Activated naive CD4-positive, alpha-beta T cell treated with anti-CD3 and anti-CD28 coated beads for 36 hours (primary cell): ENCODE data around the gene PCDHGC4. TPM values are rescaled to one million over a fixed set of nuclear protein-coding genes. Genes with fewer than 3 reads are reported as not detected.

Experiments
- CTCF ChIA-PET: fragments of 350-600 bp; sonication (Branson Sonifier 250); formaldehyde crosslinking; loops from one replicate; lab custom pipeline; 2021; ENCODE audit warnings: antibody characterized with exemption; lab: Charles Lee
- DNase-seq: peaks from one replicate; pipeline ENCODE4 v3.0.0-alpha.2; 2020
- H3K27ac Mint-ChIP-seq: one replicate; pipeline ENCODE4 v1.8.0; 2021; ENCODE audit warnings: mild to moderate bottlenecking, mixed read lengths
- H3K27me3 Mint-ChIP-seq: one replicate; pipeline ENCODE4 v1.8.0; 2021; ENCODE audit warnings: low read depth, mixed read lengths
- H3K36me3 Mint-ChIP-seq: one replicate; pipeline ENCODE4 v1.8.0; 2021; ENCODE audit warnings: low read depth, mixed read lengths
- H3K4me1 Mint-ChIP-seq: one replicate; pipeline ENCODE4 v1.8.0; 2021; ENCODE audit warnings: low read depth, mixed read lengths
- H3K4me3 Mint-ChIP-seq: one replicate; pipeline ENCODE4 v1.8.0; 2021; ENCODE audit warnings: mild to moderate bottlenecking, moderate library complexity, mixed read lengths
- H3K9me3 Mint-ChIP-seq: one replicate; pipeline ENCODE4 v1.8.0; 2021; ENCODE audit warnings: mixed read lengths
- intact Hi-C: fragments of 100-400 bp; cut with micrococcal nuclease; formaldehyde crosslinking; loops from one replicate; pipeline ENCODE4 v1.15.1; 2023
- total RNA-seq, 2 experiments: library from RNA; stranded (reverse); gene quantifications; one replicate each; pipeline ENCODE4 v1.2.3, GENCODE V29; 2021

Gene PCDHGC4
- total RNA-seq, 2 experiments from 2014 or later: not detected

DNA sequence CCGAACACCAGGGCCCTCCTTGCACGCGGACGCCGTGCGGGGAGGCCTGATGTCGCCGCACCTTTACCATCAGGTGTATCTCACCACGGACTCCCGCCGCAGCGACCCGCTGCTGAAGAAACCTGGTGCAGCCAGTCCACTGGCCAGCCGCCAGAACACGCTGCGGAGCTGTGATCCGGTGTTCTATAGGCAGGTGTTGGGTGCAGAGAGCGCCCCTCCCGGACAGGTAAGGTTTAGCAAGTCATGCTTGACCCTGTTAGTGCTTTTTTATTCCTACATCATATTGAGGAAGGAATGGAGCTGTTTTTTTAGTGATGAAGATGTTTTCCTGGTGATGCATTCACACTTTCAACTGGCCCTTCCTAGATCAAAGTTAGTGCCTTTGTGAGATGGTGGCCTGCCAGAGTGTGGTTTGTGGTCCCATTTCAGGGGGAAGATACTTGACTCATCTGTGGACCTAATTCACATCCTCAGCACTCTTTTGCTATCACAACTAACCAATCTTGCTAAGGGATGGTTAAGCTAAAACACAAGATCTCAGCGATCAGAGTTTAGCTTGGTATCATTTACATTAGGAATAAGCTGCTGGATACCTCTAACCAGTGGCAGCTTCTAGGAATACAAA, 6.4 kb upstream of the PCDHGC4 start:
- intact Hi-C loops: loop anchor here (5.0 kb wide), 1 partner anchor 56 kb away; the partner anchor contains the start of gene PCDHGA11
- Mint-ChIP-seq H3K27ac (no peak overlapping the region), H3K36me3 (no peaks in the 10 kb centered on the region), H3K4me1 (peaks cover 20% of the 10 kb centered on the region), H3K9me3 (no peaks in the 10 kb centered on the region), H3K4me3 (no peak overlapping the region), H3K27me3 (peaks cover 66% of the 10 kb centered on the region)
- no peak for DNase-seq
- CTCF ChIA-PET: interaction anchor here (0.6 to 2.0 kb wide), 6 partner anchors 10 to 91 kb away, joined by 3 to 6 read pairs (median 3); partner anchors contain the start of genes PCDHGA10 and PCDHGB4

DNA sequence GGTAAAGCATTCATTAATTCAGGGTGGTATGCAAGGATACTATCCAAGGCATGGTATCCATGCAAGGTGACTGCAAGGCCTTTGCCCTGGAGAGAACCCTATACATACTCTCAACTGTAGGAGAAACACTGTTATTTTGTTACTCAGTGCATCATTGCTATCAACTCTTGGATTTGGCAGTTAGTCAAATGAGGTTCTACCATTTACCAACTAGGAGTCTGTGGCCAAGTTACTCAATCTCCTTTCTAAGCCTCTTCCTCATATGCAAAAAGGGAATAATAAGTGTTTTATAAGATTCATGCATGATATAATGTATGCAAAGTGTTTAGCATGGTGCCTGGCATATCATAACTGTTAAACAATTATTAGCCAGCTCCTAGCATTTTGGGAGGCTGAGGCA, 5.1 kb upstream of the PCDHGC4 start:
- Mint-ChIP-seq H3K27me3 (peaks cover 79% of the 10 kb centered on the region), H3K36me3 (no peaks in the 10 kb centered on the region), H3K27ac (no peak overlapping the region), H3K4me3 (no peak overlapping the region), H3K9me3 (no peaks in the 10 kb centered on the region), H3K4me1 (peaks cover 23% of the 10 kb centered on the region)
- intact Hi-C loops: loop anchor here (5.0 kb wide), 1 partner anchor 57 kb away; the partner anchor contains the start of gene PCDHGA11
- CTCF ChIA-PET: interaction anchor here (1.1 kb wide), 1 partner anchor 66 kb away, joined by 3 read pairs; no protein-coding TSS in a partner anchor
- DNase-seq: no peak

DNA sequence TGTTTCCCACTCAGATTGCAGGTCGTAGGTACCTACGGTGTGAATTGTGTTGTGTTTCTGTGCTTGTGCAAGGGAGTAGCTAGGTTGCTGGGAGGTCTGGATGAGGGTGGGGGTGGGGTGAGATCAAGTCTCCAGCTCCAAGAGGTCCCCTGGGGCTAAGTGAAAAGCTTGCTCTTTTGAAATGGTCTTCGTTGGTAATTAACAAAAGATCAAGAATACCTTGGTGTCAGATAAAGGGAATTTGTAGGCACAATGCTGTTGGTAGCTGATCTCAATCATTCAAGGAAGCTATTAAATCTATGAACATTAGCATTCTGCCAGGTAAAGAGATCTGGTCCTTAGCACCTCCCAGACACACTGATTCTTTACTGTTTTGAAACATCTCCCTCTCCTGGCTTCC, 928 bp upstream of the PCDHGC4 start:
- DNase-seq: no peak
- Mint-ChIP-seq H3K4me1 (peaks cover 9% of the 10 kb centered on the region), H3K36me3 (no peaks in the 10 kb centered on the region), H3K27ac (no peak overlapping the region), H3K4me3 (no peak overlapping the region), H3K9me3 (no peaks in the 10 kb centered on the region), H3K27me3 (peaks cover 81% of the 10 kb centered on the region)
- CTCF ChIA-PET: interaction anchor here (0.7 to 2.0 kb wide), 5 partner anchors 12 to 190 kb away, joined by 3 to 10 read pairs (median 6); no protein-coding TSS in a partner anchor
- intact Hi-C loops: no loop called here

DNA sequence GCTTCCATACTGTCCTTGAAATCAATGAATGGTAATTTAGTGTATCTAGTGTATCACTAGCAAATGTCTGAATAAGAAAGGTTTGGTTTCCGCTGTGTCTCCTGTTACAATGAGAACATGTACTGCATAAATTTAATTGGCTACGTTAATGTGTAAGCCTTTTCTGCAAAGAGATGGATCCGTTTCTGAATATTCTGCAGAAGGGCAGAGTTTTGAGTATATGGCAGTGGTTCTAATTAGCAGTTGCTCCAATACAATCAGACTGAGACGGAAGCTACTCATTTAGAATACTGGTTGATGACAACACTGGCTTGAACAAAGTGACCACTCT, 555 bp upstream of the PCDHGC4 start:
- H3K4me1 Mint-ChIP-seq: peaks cover 9% of the 10 kb centered on the region
- no peaks in the 10 kb centered on the region for H3K36me3 Mint-ChIP-seq
- no peaks in the 10 kb centered on the region for H3K9me3 Mint-ChIP-seq
- H3K4me3 Mint-ChIP-seq: no peak overlapping the region
- CTCF ChIA-PET: interaction anchor here (1.2 to 2.0 kb wide), 4 partner anchors 13 to 80 kb away, joined by 3 to 9 read pairs (median 6); no protein-coding TSS in a partner anchor
- intact Hi-C loops: no loop called here
- H3K27me3 Mint-ChIP-seq: peaks cover 81% of the 10 kb centered on the region
- H3K27ac Mint-ChIP-seq: no peak overlapping the region
- no peak for DNase-seq

DNA sequence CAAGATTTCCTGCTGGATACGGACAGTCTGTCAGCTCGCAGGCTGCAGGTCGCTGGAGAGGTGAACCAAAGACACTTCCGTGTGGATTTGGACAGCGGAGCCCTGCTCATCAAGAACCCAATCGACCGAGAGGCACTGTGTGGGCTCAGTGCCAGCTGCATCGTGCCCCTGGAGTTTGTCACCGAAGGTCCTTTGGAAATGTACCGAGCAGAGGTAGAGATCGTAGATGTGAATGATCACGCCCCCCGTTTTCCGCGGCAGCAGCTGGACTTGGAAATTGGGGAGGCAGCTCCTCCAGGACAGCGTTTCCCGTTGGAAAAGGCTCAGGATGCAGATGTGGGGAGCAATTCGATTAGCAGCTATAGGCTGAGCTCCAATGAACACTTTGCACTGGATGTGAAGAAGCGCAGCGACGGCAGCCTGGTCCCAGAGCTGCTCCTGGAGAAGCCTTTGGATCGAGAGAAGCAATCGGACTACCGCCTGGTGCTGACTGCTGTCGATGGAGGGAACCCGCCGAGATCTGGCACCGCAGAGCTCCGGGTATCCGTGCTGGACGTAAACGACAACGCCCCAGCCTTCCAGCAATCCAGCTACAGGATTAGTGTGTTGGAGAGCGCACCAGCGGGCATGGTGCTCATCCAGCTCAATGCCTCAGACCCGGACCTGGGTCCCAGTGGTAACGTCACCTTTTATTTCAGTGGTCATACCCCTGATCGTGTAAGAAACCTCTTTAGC, 658 bp downstream of the PCDHGC4 start:
- Mint-ChIP-seq H3K36me3 (no peaks in the 10 kb centered on the region), H3K9me3 (no peaks in the 10 kb centered on the region), H3K27ac (no peak overlapping the region), H3K27me3 (peaks cover 81% of the 10 kb centered on the region), H3K4me1 (peaks cover 9% of the 10 kb centered on the region), H3K4me3 (peak overlapping the region; percentile 45)
- CTCF ChIA-PET: interaction anchor here (1.0 to 2.0 kb wide), 5 partner anchors 28 to 115 kb away, joined by 3 to 6 read pairs (median 4); partner anchors contain the start of genes PCDHGA12 and PCDHGB3
- intact Hi-C loops: no loop called here
- DNase-seq: no peak

DNA sequence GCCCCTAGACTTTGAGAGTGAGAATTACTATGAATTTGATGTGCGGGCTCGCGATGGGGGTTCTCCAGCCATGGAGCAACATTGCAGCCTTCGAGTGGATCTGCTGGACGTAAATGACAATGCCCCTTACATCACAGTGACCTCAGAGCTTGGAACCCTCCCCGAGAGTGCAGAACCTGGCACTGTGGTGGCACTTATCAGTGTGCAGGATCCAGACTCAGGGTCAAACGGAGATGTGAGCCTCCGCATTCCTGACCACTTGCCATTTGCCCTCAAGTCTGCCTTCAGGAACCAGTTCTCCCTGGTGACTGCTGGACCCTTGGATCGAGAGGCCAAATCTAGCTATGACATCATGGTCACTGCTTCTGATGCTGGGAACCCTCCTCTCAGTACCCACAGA, 1.3 kb downstream of the PCDHGC4 start:
- H3K4me1 Mint-ChIP-seq: peaks cover 9% of the 10 kb centered on the region
- CTCF ChIA-PET: interaction anchor here (1.0 to 1.7 kb wide), 5 partner anchors 26 to 116 kb away, joined by 3 to 6 read pairs (median 3); partner anchors contain the start of genes PCDHGA12 and PCDHGB3
- no peaks in the 10 kb centered on the region for H3K36me3 Mint-ChIP-seq
- peaks cover 81% of the 10 kb centered on the region for H3K27me3 Mint-ChIP-seq
- no peak overlapping the region for H3K27ac Mint-ChIP-seq
- no peaks in the 10 kb centered on the region for H3K9me3 Mint-ChIP-seq
- no peak for DNase-seq
- intact Hi-C loops: no loop called here
- no peak overlapping the region for H3K4me3 Mint-ChIP-seq

DNA sequence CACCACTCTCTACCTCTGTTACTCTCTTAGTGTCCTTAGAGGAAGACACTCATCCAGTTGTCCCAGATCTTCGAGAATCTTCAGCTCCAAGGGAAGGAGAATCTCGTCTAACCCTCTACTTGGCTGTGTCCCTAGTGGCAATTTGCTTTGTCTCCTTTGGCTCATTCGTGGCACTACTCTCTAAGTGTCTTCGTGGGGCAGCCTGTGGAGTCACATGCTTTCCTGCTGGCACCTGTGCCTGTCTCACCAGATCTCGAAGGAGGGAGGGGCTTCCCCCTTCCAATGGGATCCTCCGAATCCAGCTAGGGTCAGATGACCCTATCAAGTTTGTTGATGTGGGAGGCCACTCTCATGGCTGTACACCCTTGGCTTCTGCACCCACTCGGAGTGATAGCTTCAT, 2.3 kb downstream of the PCDHGC4 start:
- Mint-ChIP-seq H3K4me3 (no peak overlapping the region), H3K27me3 (peaks cover 86% of the 10 kb centered on the region), H3K27ac (no peak overlapping the region), H3K9me3 (no peaks in the 10 kb centered on the region), H3K4me1 (peaks cover 12% of the 10 kb centered on the region), H3K36me3 (no peaks in the 10 kb centered on the region)
- intact Hi-C loops: no loop called here
- CTCF ChIA-PET: interaction anchor here (0.7 to 1.3 kb wide), 2 partner anchors 25 to 26 kb away, joined by 3 read pairs; no protein-coding TSS in a partner anchor
- DNase-seq: no peak

DNA sequence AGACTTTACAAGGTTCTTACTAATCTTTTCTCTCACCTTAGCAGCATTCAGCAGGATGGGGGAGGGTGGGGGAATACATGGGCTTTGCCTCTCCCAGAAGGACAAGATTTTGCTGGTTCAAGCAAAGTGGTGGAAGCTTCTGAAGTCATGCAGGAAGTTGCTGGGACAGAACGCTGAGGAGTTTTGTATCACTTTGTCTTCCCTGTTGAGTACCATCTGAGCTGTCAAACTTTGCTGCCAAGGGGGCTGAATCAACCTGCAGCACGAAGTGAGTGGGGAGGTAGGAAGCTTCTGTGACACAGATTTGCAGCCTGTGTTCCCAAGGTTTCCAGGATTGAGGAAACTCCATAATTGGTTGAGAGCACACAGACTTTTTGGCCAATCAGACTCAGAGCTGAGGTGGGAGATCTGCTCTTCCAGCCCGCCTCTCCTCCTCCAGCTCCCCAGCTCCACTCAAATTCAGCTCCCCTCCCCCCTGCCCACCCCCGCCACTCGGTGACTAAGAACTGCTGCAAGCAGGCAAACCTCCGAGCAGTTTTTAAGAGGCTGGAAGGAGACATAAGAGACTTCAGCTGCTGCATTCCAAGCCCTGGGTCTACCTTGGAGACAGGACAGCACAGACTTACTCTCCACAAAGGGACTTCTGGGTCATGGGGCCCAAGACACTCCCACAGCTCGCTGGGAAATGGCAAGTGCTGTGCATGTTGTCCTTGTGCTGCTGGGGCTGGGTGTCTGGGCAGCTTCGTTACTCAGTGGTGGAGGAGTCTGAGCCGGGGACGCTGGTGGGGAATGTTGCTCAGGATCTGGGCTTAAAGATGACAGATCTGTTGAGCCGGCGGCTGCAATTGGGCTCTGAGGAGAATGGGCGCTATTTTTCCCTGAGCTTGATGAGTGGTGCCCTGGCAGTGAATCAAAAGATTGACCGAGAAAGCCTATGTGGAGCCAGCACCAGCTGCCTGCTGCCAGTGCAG, 4.0 kb downstream of the PCDHGC4 start, which contains the start of gene PCDHGC5:
PCDHGC5 (plus strand) TSS at position 491 of the 971 bp plus-strand sequence; CDS start at position 651, 160 bp downstream.
- CTCF ChIA-PET: interaction anchor here (0.7 to 1.5 kb wide), 5 partner anchors 13 to 75 kb away, joined by 3 to 4 read pairs (median 3); partner anchors contain the start of gene PCDHGC3
- Mint-ChIP-seq H3K4me1 (peaks cover 14% of the 10 kb centered on the region), H3K27me3 (peaks cover 81% of the 10 kb centered on the region), H3K4me3 (no peak within 1 kb of the TSS), H3K9me3 (no peaks in the 10 kb centered on the region), H3K36me3 (no peaks in the 10 kb centered on the region), H3K27ac (no peak within 1 kb of the TSS)
- DNase-seq: no peak
- intact Hi-C loops: no loop called here

DNA sequence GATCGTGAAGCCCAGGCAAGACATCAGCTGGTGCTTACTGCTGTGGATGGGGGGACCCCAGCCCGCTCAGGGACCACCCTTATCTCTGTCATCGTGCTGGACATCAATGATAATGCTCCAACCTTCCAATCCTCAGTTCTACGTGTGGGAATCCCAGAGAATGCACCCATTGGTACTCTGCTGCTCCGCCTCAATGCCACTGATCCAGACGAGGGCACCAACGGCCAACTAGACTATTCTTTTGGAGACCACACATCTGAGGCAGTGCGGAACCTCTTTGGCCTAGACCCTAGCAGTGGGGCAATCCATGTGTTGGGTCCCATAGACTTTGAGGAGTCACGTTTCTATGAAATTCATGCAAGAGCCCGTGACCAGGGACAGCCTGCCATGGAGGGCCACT, 5.0 kb downstream of the PCDHGC4 start:
- Mint-ChIP-seq H3K27ac (no peak overlapping the region), H3K27me3 (peaks cover 80% of the 10 kb centered on the region), H3K4me1 (peaks cover 11% of the 10 kb centered on the region), H3K36me3 (no peaks in the 10 kb centered on the region), H3K9me3 (no peaks in the 10 kb centered on the region), H3K4me3 (no peak overlapping the region)
- DNase-seq: no peak
- CTCF ChIA-PET: interaction anchor here (1.5 kb wide), 1 partner anchor 74 kb away, joined by 4 read pairs; no protein-coding TSS in a partner anchor
- intact Hi-C loops: no loop called here

DNA sequence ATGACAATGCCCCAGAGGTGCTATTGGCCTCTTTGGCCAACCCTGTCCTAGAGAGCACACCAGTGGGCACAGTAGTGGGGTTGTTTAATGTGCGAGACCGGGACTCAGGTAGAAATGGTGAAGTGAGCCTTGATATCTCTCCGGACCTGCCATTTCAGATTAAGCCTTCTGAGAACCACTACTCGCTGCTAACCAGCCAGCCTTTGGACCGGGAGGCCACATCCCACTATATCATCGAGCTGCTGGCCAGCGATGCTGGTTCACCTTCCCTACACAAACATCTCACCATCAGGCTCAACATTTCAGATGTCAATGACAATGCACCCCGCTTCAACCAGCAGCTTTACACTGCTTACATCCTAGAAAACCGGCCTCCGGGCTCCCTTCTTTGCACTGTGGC, 5.4 kb downstream of the PCDHGC4 start:
- Mint-ChIP-seq H3K9me3 (no peaks in the 10 kb centered on the region), H3K27ac (no peak overlapping the region), H3K4me3 (no peak overlapping the region), H3K27me3 (peaks cover 78% of the 10 kb centered on the region), H3K4me1 (peaks cover 7% of the 10 kb centered on the region), H3K36me3 (no peaks in the 10 kb centered on the region)
- DNase-seq: no peak
- CTCF ChIA-PET: interaction anchor here (1.5 kb wide), 1 partner anchor 74 kb away, joined by 4 read pairs; no protein-coding TSS in a partner anchor
- intact Hi-C loops: no loop called here

DNA sequence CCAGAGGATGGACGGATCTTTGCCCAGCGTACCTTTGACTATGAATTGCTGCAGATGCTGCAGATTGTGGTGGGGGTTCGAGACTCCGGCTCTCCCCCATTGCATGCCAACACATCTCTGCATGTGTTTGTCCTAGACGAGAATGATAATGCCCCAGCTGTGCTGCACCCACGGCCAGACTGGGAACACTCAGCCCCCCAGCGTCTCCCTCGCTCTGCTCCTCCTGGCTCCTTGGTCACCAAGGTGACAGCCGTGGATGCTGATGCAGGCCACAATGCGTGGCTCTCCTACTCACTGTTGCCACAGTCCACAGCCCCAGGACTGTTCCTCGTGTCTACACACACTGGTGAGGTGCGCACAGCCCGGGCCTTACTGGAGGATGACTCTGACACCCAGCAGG, 5.9 kb downstream of the PCDHGC4 start:
- no peak overlapping the region for H3K4me3 Mint-ChIP-seq
- H3K27me3 Mint-ChIP-seq: peaks cover 78% of the 10 kb centered on the region
- peaks cover 5% of the 10 kb centered on the region for H3K4me1 Mint-ChIP-seq
- H3K36me3 Mint-ChIP-seq: no peaks in the 10 kb centered on the region
- intact Hi-C loops: no loop called here
- CTCF ChIA-PET: no interaction called here
- no peak overlapping the region for H3K27ac Mint-ChIP-seq
- no peaks in the 10 kb centered on the region for H3K9me3 Mint-ChIP-seq
- DNase-seq: no peak
